NCI-H1092 (cell line): ENCODE data around the gene LHFPL3.
"Not testable (repeated sequence)": the region's sequence is repeated elsewhere in the genome, so short reads cannot be mapped to it uniquely, and the experiment has no call there.

ENCODE experiments used
- DNase-seq: peaks from one replicate; lab custom pipeline; 2025; lab: John Stamatoyannopoulos, UW

Gene LHFPL3

GRCh38 chr7:104934665-104935064 is 606.3 kb downstream of the LHFPL3 start:
- DNase-seq: no peak

GRCh38 chr7:104935276-104935675 is 606.9 kb downstream of the LHFPL3 start:
- DNase-seq: no peak

- no peak for DNase-seq
These were observed 608.1 kb downstream of the LHFPL3 start for GRCh38 chr7:104936546-104936945.

- not testable (repeated sequence) for DNase-seq
These were observed 609.1 kb downstream of the LHFPL3 start for GRCh38 chr7:104937489-104937888.

GRCh38 chr7:104938741-104939390 is 610.5 kb downstream of the LHFPL3 start:
- DNase-seq: no peak

GRCh38 chr7:104940023-104940710 is 611.8 kb downstream of the LHFPL3 start:
- no peak for DNase-seq

GRCh38 chr7:104943502-104944343 is 615.3 kb downstream of the LHFPL3 start:
- peak; percentile 91 for DNase-seq

- DNase-seq: no peak
These were observed 617.2 kb downstream of the LHFPL3 start for GRCh38 chr7:104945599-104945956.

GRCh38 chr7:104946338-104946737 is 617.9 kb downstream of the LHFPL3 start:
- DNase-seq: no peak

- DNase-seq: no peak
These were observed 621.6 kb downstream of the LHFPL3 start for GRCh38 chr7:104950006-104950405.

GRCh38 chr7:104950754-104951153 is 622.4 kb downstream of the LHFPL3 start:
- DNase-seq: no peak

- DNase-seq: no peak
These were observed 623.1 kb downstream of the LHFPL3 start for GRCh38 chr7:104951546-104951945.

- DNase-seq: no peak
These were observed 626.9 kb downstream of the LHFPL3 start for GRCh38 chr7:104955276-104955675.
